ENCODE data around the gene FZD2.
A peak's percentile ranks its signal among the peaks of the same experiment; 100 is the strongest.
"Not testable (repeated sequence)": the region's sequence is repeated elsewhere in the genome, so short reads cannot be mapped to it uniquely, and the experiment has no call there.

FZD2 gene

GRCh38 chr17:44527954-44528353 lies 29.3 kb upstream of the FZD2 start:
- no peak for DNase-seq (ENCODE audit: extremely low spot score)
- POLR2A ChIA-PET = no interaction called here
- no peak for TF ChIP-seq CTCF (IDR thresholded peaks at IDR 0.05; ENCODE audit: control extremely low read depth, extremely low read depth, low read depth, missing control alignments)
- CTCF ChIA-PET = interaction anchor here (1.2 kb wide), 1 partner anchor 165 kb away, joined by 3 read pairs; the partner anchor contains the start of gene FAM171A2

GRCh38 chr17:44529864-44530263 lies 27.4 kb upstream of the FZD2 start:
- POLR2A ChIA-PET = no interaction called here
- CTCF ChIA-PET = interaction anchor here (1.5 kb wide), 1 partner anchor 130 kb away, joined by 3 read pairs; no protein-coding TSS in a partner anchor

GRCh38 chr17:44530896-44531418 lies 26.3 kb upstream of the FZD2 start:
- TF ChIP-seq CTCF (IDR thresholded peaks at IDR 0.05; ENCODE audit: control extremely low read depth, extremely low read depth, low read depth, missing control alignments) = no peak
- ChIA-PET CTCF (interaction anchor here (0.6 to 6.4 kb wide), 5 partner anchors 9 to 185 kb away, joined by 3 to 60 read pairs (median 3); no protein-coding TSS in a partner anchor), POLR2A (interaction anchor here (0.6 to 0.7 kb wide), 2 partner anchors 85 to 143 kb away, joined by 4 to 10 read pairs; no protein-coding TSS in a partner anchor)
- DNase-seq (ENCODE audit: extremely low spot score) = no peak

More at GRCh38 chr17:44529864-44530263, 27.4 kb upstream of the FZD2 start:
- DNase-seq (ENCODE audit: extremely low spot score) = no peak
- TF ChIP-seq CTCF (IDR thresholded peaks at IDR 0.05; ENCODE audit: control extremely low read depth, extremely low read depth, low read depth, missing control alignments) = no peak

- peak; percentile 91 for DNase-seq (ENCODE audit: extremely low spot score)
- TF ChIP-seq CTCF (IDR thresholded peaks at IDR 0.05; ENCODE audit: control extremely low read depth, extremely low read depth, low read depth, missing control alignments) = peak; percentile 96
- ChIA-PET POLR2A (interaction anchor here (0.7 kb wide), 1 partner anchor 158 kb away, joined by 3 read pairs; no protein-coding TSS in a partner anchor), CTCF (interaction anchor here (0.7 to 6.4 kb wide), 43 partner anchors 10 to 595 kb away, joined by 3 to 60 read pairs (median 4); partner anchors contain the start of gene DBF4B)
Observed at GRCh38 chr17:44533533-44534246, 23.6 kb upstream of the FZD2 start.

GRCh38 chr17:44536090-44536953 lies 21.0 kb upstream of the FZD2 start:
- DNase-seq (ENCODE audit: extremely low spot score) = peak; percentile 24
- ChIA-PET CTCF (interaction anchor here (1.6 to 6.4 kb wide), 5 partner anchors 11 to 135 kb away, joined by 6 to 46 read pairs (median 14); no protein-coding TSS in a partner anchor), POLR2A (interaction anchor here (0.6 kb wide), 1 partner anchor 191 kb away, joined by 3 read pairs; no protein-coding TSS in a partner anchor)
- no peak for TF ChIP-seq CTCF (IDR thresholded peaks at IDR 0.05; ENCODE audit: control extremely low read depth, extremely low read depth, low read depth, missing control alignments)

GRCh38 chr17:44537922-44538321 lies 19.4 kb upstream of the FZD2 start:
- POLR2A ChIA-PET; DNase-seq (ENCODE audit: extremely low spot score): not testable (repeated sequence)
- CTCF ChIA-PET = interaction anchor here (0.9 to 1.3 kb wide), 4 partner anchors 9 to 138 kb away, joined by 3 read pairs; no protein-coding TSS in a partner anchor

Measured in GM10248 (cell line).